Panc1 (cell line): ENCODE results near the gene SMIM5. TPM values are rescaled to one million over a fixed set of nuclear protein-coding genes. Genes with fewer than 3 reads are reported as not detected.

Experiments
- ATAC-seq: fragments of 200-7000 bp; cut with Tn5 transposase; 2 replicates; pipeline ENCODE4 v1.9.1; 2020; ENCODE audit warnings: mild to moderate bottlenecking, moderate library complexity
- BruUV-seq: library from RNA; stranded (reverse); fragments of 400-500 nt; replicated peaks from 2 replicates; lab custom pipeline; 2021; lab: Mats Ljungman, UMichigan
- CTCF ChIA-PET: fragments of 300-600 bp; sonication (Branson Sonifier 250); formaldehyde crosslinking; loops from one replicate; lab custom pipeline; 2022; ENCODE audit warnings: antibody characterized with exemption; lab: Charles Lee
- POLR2A ChIA-PET: fragments of 300-600 bp; sonication (Branson Sonifier 250); formaldehyde crosslinking; loops from one replicate; lab custom pipeline; 2022; ENCODE audit warnings: antibody characterized with exemption; lab: Charles Lee
- DNase-seq: peaks from one replicate; pipeline ENCODE4 v3.0.0-alpha.2; 2010; ENCODE audit warnings: low read depth, low spot score
- H3K27ac ChIP-seq: 2 replicates; pipeline ENCODE4 v1.5.1; 2011; ENCODE audit warnings: mild to moderate bottlenecking, low read length, inconsistent platforms
- H3K27me3 ChIP-seq: fragments of 200-500 bp; sonication (Bioruptor generic); 2 replicates; pipeline ENCODE4 v1.6.0; 2014; ENCODE audit warnings: low read length, inconsistent platforms; ENCODE audit not compliant: control insufficient read depth, insufficient read depth
- H3K36me3 ChIP-seq: fragments of 200-500 bp; sonication (Bioruptor generic); 2 replicates; pipeline ENCODE4 v1.5.1; 2014; ENCODE audit warnings: inconsistent platforms, mild to moderate bottlenecking, low read length, moderate library complexity; ENCODE audit not compliant: control insufficient read depth, insufficient read depth
- H3K4me1 ChIP-seq: 2 replicates; pipeline ENCODE4 v1.5.1; 2011; ENCODE audit warnings: inconsistent platforms, mild to moderate bottlenecking, low read length, moderate library complexity; ENCODE audit not compliant: control insufficient read depth, insufficient read depth
- H3K4me3 ChIP-seq, 2 experiments: 2 replicates each; pipeline ENCODE4 v1.5.1; 2011 to 2012; ENCODE audit warnings: low read depth in 2 of 2, low read length in 2 of 2, mild to moderate bottlenecking in 2 of 2, inconsistent platforms in 1 of 2, moderate library complexity in 1 of 2
- H3K9me3 ChIP-seq: fragments of 200-500 bp; sonication (Bioruptor generic); 2 replicates; pipeline ENCODE4 v1.5.1; 2014; ENCODE audit warnings: low read depth, mild to moderate bottlenecking, inconsistent platforms, low read length, moderate library complexity; ENCODE audit not compliant: control insufficient read depth, insufficient read depth
- POLR2AphosphoS5 ChIP-seq: IDR thresholded peaks from 2 replicates; pipeline ENCODE4 v1.6.1; 2012; ENCODE audit warnings: mild to moderate bottlenecking, low read depth, low read length, moderate library complexity
- SIN3A ChIP-seq: IDR thresholded peaks from 2 replicates; pipeline ENCODE4 v1.6.1; 2012; ENCODE audit warnings: low read depth, mild to moderate bottlenecking, low read length, moderate library complexity, borderline replicate concordance; ENCODE audit not compliant: insufficient read depth
- TCF7L2 ChIP-seq: IDR thresholded peaks from 2 replicates; pipeline ENCODE4 v1.6.1; 2011; ENCODE audit warnings: mild to moderate bottlenecking, low read depth, low read length, inconsistent platforms
- in situ Hi-C: cut with HindIII; loops from 2 replicates; pipeline ENCODE4 v1.10.0; 2016; ENCODE audit warnings: low sequenced_read_pairs, low pct_unique_long_range_greater_than_20kb
- intact Hi-C: fragments of 100-400 bp; cut with micrococcal nuclease; formaldehyde crosslinking; loops from one replicate; pipeline ENCODE4 v1.10.0; 2022; ENCODE audit not compliant: unreplicated experiment
- total RNA-seq: library from RNA; stranded (reverse); gene quantifications from one replicate; pipeline ENCODE4 v1.2.1, GENCODE V29; 2021; ENCODE audit not compliant: unreplicated experiment
- TF ChIP-seq, protein P1 (sequence below), 2 experiments: IDR thresholded peaks; 2 replicates each; pipeline ENCODE4 v1.6.1; 2011 to 2012; ENCODE audit warnings: low read depth in 2 of 2, control low read depth in 1 of 2, low read length in 1 of 2, mild to moderate bottlenecking in 1 of 2, moderate library complexity in 1 of 2; ENCODE audit not compliant: insufficient read depth in 1 of 2
- TF ChIP-seq, protein P2 (sequence below): fragments of 450-650 bp; IDR thresholded peaks from 2 replicates; pipeline ENCODE4 v1.5.1; 2017; ENCODE audit warnings: mild to moderate bottlenecking

Gene SMIM5
- total RNA-seq, 1 experiment from 2014 or later = 0.10 TPM

DNA sequence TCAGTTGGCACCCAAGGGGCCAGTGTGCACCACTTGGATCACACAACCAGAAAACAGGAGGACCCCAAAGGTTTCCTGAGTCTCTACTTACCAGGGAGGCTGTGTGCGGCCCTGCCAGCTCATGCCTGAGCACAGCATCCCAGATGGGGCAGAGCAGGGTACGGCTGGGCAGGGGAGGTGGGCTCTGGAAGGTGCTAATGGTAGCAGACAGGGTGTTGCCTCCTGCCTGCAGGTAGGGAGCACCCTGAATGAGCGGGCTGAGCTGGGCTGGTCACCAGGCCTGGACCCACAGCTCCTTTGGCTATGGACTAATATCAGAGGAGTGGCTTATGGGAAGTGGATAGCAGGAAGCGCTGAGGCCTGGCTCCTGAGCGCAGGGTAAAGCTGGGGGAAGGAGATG, 19.1 kb downstream of the SMIM5 start:
- BruUV-seq = no TSS peak
- in situ Hi-C loops (no loop called here), intact Hi-C loops (no loop called here)
- CTCF ChIA-PET = interaction anchor here (2.7 to 3.5 kb wide), 2 partner anchors 19 to 96 kb away, joined by 17 to 45 read pairs; partner anchors contain the start of gene SMIM5
- Histone ChIP-seq H3K27me3 (no peaks in the 10 kb centered on the region), H3K9me3 (no peaks in the 10 kb centered on the region), H3K27ac (no peak overlapping the region), H3K36me3 (no peaks in the 10 kb centered on the region), H3K4me3 (no peak overlapping the region), H3K4me1 (no peaks in the 10 kb centered on the region)
- no peak for ATAC-seq
- POLR2A ChIA-PET = no interaction called here
- DNase-seq = no peak
- TF ChIP-seq SIN3A = no peak
- TF ChIP-seq, protein P1, sequence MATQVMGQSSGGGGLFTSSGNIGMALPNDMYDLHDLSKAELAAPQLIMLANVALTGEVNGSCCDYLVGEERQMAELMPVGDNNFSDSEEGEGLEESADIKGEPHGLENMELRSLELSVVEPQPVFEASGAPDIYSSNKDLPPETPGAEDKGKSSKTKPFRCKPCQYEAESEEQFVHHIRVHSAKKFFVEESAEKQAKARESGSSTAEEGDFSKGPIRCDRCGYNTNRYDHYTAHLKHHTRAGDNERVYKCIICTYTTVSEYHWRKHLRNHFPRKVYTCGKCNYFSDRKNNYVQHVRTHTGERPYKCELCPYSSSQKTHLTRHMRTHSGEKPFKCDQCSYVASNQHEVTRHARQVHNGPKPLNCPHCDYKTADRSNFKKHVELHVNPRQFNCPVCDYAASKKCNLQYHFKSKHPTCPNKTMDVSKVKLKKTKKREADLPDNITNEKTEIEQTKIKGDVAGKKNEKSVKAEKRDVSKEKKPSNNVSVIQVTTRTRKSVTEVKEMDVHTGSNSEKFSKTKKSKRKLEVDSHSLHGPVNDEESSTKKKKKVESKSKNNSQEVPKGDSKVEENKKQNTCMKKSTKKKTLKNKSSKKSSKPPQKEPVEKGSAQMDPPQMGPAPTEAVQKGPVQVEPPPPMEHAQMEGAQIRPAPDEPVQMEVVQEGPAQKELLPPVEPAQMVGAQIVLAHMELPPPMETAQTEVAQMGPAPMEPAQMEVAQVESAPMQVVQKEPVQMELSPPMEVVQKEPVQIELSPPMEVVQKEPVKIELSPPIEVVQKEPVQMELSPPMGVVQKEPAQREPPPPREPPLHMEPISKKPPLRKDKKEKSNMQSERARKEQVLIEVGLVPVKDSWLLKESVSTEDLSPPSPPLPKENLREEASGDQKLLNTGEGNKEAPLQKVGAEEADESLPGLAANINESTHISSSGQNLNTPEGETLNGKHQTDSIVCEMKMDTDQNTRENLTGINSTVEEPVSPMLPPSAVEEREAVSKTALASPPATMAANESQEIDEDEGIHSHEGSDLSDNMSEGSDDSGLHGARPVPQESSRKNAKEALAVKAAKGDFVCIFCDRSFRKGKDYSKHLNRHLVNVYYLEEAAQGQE (IDR thresholded peaks at IDR 0.05; ENCODE audit: insufficient read depth in 1 of 2, low read depth in 2 of 2, low read length in 1 of 2) = no peak
- no peak for TF ChIP-seq POLR2AphosphoS5
- TF ChIP-seq TCF7L2 = no peak
- TF ChIP-seq, protein P2, sequence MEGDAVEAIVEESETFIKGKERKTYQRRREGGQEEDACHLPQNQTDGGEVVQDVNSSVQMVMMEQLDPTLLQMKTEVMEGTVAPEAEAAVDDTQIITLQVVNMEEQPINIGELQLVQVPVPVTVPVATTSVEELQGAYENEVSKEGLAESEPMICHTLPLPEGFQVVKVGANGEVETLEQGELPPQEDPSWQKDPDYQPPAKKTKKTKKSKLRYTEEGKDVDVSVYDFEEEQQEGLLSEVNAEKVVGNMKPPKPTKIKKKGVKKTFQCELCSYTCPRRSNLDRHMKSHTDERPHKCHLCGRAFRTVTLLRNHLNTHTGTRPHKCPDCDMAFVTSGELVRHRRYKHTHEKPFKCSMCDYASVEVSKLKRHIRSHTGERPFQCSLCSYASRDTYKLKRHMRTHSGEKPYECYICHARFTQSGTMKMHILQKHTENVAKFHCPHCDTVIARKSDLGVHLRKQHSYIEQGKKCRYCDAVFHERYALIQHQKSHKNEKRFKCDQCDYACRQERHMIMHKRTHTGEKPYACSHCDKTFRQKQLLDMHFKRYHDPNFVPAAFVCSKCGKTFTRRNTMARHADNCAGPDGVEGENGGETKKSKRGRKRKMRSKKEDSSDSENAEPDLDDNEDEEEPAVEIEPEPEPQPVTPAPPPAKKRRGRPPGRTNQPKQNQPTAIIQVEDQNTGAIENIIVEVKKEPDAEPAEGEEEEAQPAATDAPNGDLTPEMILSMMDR = no peak

DNA sequence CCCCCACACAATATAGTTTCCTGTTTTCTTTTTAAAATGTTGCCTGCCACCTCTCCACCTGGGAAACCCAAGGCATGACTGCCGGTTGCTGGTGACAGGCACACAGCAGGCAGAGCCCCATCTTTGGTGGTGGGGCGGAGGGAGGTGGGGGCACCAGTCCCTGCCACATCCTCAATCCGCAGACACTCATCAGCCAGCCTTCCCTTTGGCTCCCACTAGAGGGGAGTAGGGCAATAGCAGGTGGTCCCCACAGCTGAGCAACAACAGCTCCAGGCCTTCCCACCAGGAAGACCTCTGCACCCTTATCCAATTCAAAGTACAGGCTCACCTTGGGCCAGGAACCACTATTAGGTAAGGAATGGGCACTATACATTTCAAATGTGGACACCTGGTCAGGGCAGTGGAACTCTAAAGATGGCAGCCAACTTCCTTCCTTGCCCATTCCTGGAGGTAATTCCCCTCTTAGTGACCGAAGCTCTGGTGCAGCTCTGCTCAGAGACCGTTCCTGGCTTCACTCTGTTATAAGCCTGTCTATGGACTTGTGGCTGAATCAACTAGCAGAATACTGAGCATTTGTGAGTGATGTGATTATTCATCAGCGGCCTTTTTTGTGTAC, 19.8 kb downstream of the SMIM5 start:
- Histone ChIP-seq H3K4me1 (no peaks in the 10 kb centered on the region), H3K27me3 (no peaks in the 10 kb centered on the region), H3K27ac (no peak overlapping the region), H3K4me3 (no peak overlapping the region), H3K36me3 (no peaks in the 10 kb centered on the region), H3K9me3 (no peaks in the 10 kb centered on the region)
- intact Hi-C loops = no loop called here
- in situ Hi-C loops = no loop called here
- BruUV-seq = no TSS peak
- POLR2A ChIA-PET = no interaction called here
- no peak for TF ChIP-seq SIN3A
- TF ChIP-seq TCF7L2 = no peak
- no peak for TF ChIP-seq POLR2AphosphoS5
- TF ChIP-seq, protein P2 = peak; percentile 89
- TF ChIP-seq, protein P1 (IDR thresholded peaks at IDR 0.05; ENCODE audit: insufficient read depth in 1 of 2, low read depth in 2 of 2, low read length in 1 of 2) = no peak
- ATAC-seq (peak; percentile 84), DNase-seq (no peak)
- CTCF ChIA-PET = interaction anchor here (1.2 to 3.5 kb wide), 3 partner anchors 14 to 95 kb away, joined by 4 to 45 read pairs (median 17); partner anchors contain the start of genes RECQL5, SAP30BP and SMIM5
